Esophagus squamous epithelium (tissue), 4 donors: ENCODE data around the gene MAB21L4.

Experiments used
- POLR2A ChIP-seq, 4 donors: fragments of 450-650 bp; IDR thresholded peaks; one replicate each; pipeline ENCODE4 v1.6.1; 2017; ENCODE audit warnings: antibody characterized with exemption in 4 of 4, mild to moderate bottlenecking in 4 of 4, moderate library complexity in 3 of 4
- TF ChIP-seq, protein P1 (sequence below), 6 experiments: fragments of 450-650 bp in 4 of 6; fragments of 200-600 bp in 2 of 6; sonication (generic) in 2 of 6; IDR thresholded peaks; one replicate each; pipeline ENCODE4 v1.5.1; 2016 to 2019; ENCODE audit warnings: antibody characterized with exemption in 6 of 6, mild to moderate bottlenecking in 4 of 6, moderate library complexity in 4 of 6

DNA sequence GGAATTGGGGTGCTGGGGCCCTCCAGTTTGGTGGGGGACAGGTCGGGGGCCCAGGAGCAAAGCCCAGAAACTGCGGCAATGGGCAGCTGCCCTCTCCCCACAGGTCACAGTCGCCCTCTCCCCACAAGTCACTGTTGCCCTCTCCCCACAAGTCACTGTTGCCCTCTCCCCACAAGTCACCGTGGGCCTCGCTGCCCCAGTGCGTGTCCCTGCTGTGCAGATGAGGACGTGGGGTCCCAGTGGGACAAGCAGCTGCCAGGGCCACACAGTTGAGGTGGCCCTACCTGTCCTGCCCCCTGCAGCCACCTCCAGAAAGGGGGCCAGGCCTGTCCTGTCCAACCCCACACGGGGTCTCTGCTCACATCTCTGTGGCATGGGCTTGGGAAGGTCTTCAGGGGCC is 40.3 kb downstream of the MAB21L4 start:
- TF ChIP-seq POLR2A (IDR thresholded peaks at IDR 0.05) = no peak
- TF ChIP-seq, protein P1, sequence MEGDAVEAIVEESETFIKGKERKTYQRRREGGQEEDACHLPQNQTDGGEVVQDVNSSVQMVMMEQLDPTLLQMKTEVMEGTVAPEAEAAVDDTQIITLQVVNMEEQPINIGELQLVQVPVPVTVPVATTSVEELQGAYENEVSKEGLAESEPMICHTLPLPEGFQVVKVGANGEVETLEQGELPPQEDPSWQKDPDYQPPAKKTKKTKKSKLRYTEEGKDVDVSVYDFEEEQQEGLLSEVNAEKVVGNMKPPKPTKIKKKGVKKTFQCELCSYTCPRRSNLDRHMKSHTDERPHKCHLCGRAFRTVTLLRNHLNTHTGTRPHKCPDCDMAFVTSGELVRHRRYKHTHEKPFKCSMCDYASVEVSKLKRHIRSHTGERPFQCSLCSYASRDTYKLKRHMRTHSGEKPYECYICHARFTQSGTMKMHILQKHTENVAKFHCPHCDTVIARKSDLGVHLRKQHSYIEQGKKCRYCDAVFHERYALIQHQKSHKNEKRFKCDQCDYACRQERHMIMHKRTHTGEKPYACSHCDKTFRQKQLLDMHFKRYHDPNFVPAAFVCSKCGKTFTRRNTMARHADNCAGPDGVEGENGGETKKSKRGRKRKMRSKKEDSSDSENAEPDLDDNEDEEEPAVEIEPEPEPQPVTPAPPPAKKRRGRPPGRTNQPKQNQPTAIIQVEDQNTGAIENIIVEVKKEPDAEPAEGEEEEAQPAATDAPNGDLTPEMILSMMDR (IDR thresholded peaks at IDR 0.05) = no peak
